Fibroblast of villous mesenchyme (primary cell): ENCODE results near the gene PYDC1. TPM values are rescaled to one million over a fixed set of nuclear protein-coding genes. Genes with fewer than 3 reads are reported as not detected.
A peak's percentile ranks its signal among the peaks of the same experiment; 100 is the strongest.
"Not testable (repeated sequence)": the region's sequence is repeated elsewhere in the genome, so short reads cannot be mapped to it uniquely, and the experiment has no call there.

Experiments
- DNase-seq: peaks from one replicate; pipeline ENCODE4 v3.0.0-alpha.2; 2010; ENCODE audit warnings: low read depth
- H3K4me3 ChIP-seq: 2 replicates; pipeline ENCODE4 v1.5.1; 2011; ENCODE audit warnings: low read depth, mild to moderate bottlenecking, low read length
- CTCF ChIP-seq: IDR thresholded peaks from 2 replicates; pipeline ENCODE4 v1.5.1; 2012; ENCODE audit warnings: low read depth, mild to moderate bottlenecking, low read length; ENCODE audit not compliant: insufficient read depth
- total RNA-seq: library from RNA; depleted of rRNA; stranded (reverse); fragments of >200 nt; gene quantifications from 2 replicates; pipeline ENCODE4 v1.2.3, GENCODE V29; 2012

PYDC1 gene
- total RNA-seq, 1 donor, result not detected

- DNase-seq, result peak; percentile 22
- no peak for TF ChIP-seq CTCF
- no peak overlapping the region for H3K4me3 ChIP-seq
Observed at GRCh38 chr16:31253642-31254045, 36.7 kb upstream of the PYDC1 start.

DNA sequence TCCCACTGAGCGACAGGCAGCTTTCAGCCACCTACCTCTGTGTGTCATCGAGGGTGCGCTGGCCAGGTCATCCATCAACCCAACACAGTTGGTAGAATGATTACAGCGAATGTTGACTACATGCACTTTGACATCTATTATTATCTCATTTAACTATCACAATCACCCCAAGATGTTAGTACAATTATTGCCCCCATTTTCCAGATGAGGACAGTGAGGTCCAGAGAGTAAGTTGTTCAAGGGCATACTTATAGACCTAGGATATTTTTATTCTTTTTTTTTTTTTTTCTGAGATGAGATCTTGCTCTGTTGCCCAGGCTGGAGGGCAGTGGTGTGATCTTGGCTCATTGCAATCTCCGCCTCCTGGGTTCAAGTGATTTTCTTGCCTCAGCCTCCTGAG is 34.5 kb upstream of the PYDC1 start:
- TF ChIP-seq CTCF, result no peak
- no peak for DNase-seq
- H3K4me3 ChIP-seq, result no peak overlapping the region

GRCh38 chr16:31250782-31251384 is 33.9 kb upstream of the PYDC1 start:
- TF ChIP-seq CTCF, result no peak
- no peak for DNase-seq
- no peak overlapping the region for H3K4me3 ChIP-seq

- DNase-seq, result no peak
- no peak for TF ChIP-seq CTCF
- no peak overlapping the region for H3K4me3 ChIP-seq
Observed at GRCh38 chr16:31248344-31248743, 31.4 kb upstream of the PYDC1 start.

GRCh38 chr16:31246296-31246695 is 29.4 kb upstream of the PYDC1 start:
- no peak overlapping the region for H3K4me3 ChIP-seq
- TF ChIP-seq CTCF, result no peak
- no peak for DNase-seq

GRCh38 chr16:31245598-31245997 is 28.7 kb upstream of the PYDC1 start:
- H3K4me3 ChIP-seq, DNase-seq: not testable (repeated sequence)

GRCh38 chr16:31243734-31244670 is 27.1 kb upstream of the PYDC1 start:
- H3K4me3 ChIP-seq, result no peak overlapping the region
- DNase-seq, result no peak
- no peak for TF ChIP-seq CTCF
